ENCODE measurements around the gene AMMECR1. TPM values are rescaled to one million over a fixed set of nuclear protein-coding genes. Genes with fewer than 3 reads are reported as not detected.

Gene AMMECR1
- total RNA-seq: 12.2 and 12.4 TPM in 2 replicates

GRCh38 chrX:110317820-110318663 lies at the start of gene AMMECR1:
Gene AMMECR1 (minus strand): TSS chrX:110318085. CDS start chrX:110318071, 14 bp downstream.

GRCh38 chrX:110358548-110358947 lies 40.7 kb upstream of the AMMECR1 start, which contains the start of gene RTL9:
Gene RTL9 (plus strand): TSS chrX:110358848. CDS start chrX:110450618, 91,770 bp downstream.

Other genes with a start within 250 kb of the AMMECR1 start
- 0.04 and 0.08 TPM in 2 replicates for gene RTL9, start 40.8 kb upstream of the AMMECR1 start, total RNA-seq

Data from hair follicular keratinocyte (primary cell).